Stimulated activated CD4-positive, alpha-beta T cell treated with anti-CD3 and anti-CD28 coated beads, Interleukin-1b, Interleukin-23, amount 100 ng/mL, for 1 hour (primary cell): Measurements from ENCODE around the gene CHCHD2.
"Not testable (repeated sequence)": the region's sequence is repeated elsewhere in the genome, so short reads cannot be mapped to it uniquely, and the experiment has no call there.

Experiments
- DNase-seq, 2 donors: peaks; one replicate each; pipeline ENCODE4 v3.0.0-alpha.2; 2020; ENCODE audit warnings: low read depth in 2 of 2

Gene CHCHD2

DNA sequence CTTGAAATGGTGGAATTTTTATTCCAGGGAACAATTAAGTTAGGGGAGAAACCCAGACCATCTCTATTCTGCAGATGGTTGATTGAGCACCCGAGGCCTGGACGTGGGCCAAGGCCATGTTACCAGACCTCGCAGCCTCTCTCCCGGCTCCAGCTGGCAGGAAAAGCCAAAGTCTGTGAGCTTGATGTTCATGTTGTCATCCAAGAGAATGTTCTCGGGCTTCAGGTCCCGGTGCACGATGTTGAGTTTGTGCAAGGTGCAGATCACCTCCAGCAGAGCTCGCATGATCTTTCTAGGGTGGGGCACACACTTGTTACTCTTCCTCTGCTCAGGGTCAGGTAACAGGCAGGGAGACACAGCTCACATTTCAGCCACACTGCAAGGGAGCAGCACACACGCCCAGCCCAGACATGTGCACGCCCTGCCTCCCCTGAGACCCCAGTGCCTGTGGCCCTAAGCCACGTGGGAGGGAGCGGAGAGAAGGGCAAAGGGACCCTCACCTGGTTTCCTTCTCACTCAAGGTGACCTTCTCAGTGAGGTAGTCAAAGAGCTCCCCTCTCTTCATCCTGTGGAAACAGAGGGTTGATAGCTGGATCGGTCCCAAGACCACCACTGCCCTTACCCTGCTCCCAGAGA is 23.0 kb downstream of the CHCHD2 start:
- DNase-seq, result no peak

- DNase-seq, result no peak
Observed at GRCh38 chr7:56081626-56082340, 24.5 kb downstream of the CHCHD2 start.

- DNase-seq, result not testable (repeated sequence)
Observed at GRCh38 chr7:56080726-56081435, 25.4 kb downstream of the CHCHD2 start.

DNA sequence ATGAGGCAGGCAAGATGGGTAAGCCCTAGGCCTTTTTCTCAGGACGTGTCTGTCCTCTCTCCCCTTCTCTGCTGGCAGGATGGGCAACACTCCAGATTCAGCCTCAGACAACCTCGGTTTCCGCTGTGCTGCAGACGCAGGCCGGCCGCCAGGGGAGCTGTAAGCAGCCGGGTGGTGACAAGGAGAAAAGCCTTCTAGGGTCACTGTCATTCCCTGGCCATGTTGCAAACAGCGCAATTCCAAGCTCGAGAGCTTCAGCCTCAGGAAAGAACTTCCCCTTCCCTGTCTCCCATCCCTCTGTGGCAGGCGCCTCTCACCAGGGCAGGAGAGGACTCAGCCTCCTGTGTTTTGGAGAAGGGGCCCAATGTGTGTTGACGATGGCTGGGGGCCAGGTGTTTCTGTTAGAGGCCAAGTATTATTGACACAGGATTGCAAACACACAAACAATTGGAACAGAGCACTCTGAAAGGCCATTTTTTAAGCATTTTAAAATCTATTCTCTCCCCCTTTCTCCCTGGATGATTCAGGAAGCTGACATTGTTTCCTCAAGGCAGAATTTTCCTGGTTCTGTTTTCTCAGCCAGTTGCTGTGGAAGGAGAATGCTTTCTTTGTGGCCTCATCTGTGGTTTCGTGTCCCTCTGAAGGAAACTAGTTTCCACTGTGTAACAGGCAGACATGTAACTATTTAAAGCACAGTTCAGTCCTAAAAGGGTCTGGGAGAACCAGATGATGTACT is 26.7 kb downstream of the CHCHD2 start:
- no peak for DNase-seq

- no peak for DNase-seq
Observed at GRCh38 chr7:56078196-56078595, 28.1 kb downstream of the CHCHD2 start.

GRCh38 chr7:56077681-56078080 is 28.6 kb downstream of the CHCHD2 start:
- no peak for DNase-seq

DNA sequence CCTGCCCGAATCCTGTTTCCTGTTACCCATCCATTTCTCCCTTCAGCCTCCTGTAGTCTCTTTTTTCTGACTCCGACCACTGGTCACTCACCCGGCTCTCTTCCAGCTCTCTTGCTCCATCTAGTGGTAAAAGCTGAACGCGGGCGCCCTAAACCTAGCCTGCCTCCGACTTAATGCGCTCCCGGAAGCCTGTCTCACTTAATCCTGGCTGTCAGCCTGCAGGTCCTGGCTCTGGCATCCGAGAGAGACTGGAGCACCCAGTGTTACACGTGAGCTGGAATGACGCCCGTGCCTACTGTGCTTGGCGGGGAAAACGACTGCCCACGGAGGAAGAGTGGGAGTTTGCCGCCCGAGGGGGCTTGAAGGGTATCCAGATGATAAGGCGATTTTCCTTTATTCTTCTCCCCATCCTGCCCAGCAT is 31.9 kb downstream of the CHCHD2 start:
- peak; percentile 8 to 29 for DNase-seq

DNA sequence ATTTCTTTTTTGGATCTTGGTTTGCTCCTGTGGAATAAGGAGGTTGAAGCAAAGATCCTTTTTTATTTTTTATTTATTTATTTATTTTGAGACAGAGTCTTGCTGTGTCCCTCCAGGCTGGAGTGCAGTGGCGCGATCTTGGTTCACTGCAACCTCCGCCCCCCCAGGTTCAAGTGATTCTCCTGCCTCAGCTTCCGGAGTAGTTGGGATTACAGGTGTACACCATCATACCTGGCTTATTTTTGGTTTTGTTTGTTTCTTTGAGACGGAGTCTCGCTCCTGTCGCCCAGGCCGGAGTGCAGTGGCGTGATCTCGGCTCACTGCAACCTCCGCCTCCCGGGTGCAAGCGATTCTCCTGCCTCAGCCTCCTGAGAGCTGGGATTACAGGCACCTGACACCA is 39.9 kb downstream of the CHCHD2 start:
- DNase-seq, result not testable (repeated sequence)

- DNase-seq, result peak; percentile 77 to 80
Observed at GRCh38 chr7:56063882-56064625, 42.2 kb downstream of the CHCHD2 start, which contains the start of gene SUMF2. Gene SUMF2 (plus strand): TSS chr7:56064286. CDS start chr7:56064312, 26 bp downstream.

GRCh38 chr7:56063500-56063881 is 42.8 kb downstream of the CHCHD2 start:
- DNase-seq, result no peak

GRCh38 chr7:56062382-56062781 is 43.9 kb downstream of the CHCHD2 start:
- DNase-seq, result no peak

- no peak for DNase-seq
Observed at GRCh38 chr7:56053993-56054392, 52.3 kb downstream of the CHCHD2 start.

GRCh38 chr7:56053379-56053778 is 52.9 kb downstream of the CHCHD2 start:
- no peak for DNase-seq
